ENCODE measurements around the gene BFSP1.

- TF ChIP-seq POLR2AphosphoS5 (IDR thresholded peaks at IDR 0.05; ENCODE audit: borderline replicate concordance, low read depth, low read length) (no peak), EZH2 (IDR thresholded peaks at IDR 0.05) (no peak), FOXP2 (optimal IDR thresholded peaks at IDR 0.05; ENCODE audit: control extremely low read depth, extremely low read length, insufficient read depth) (no peak)
Observed at GRCh38 chr20:17491488-17491887, 39.7 kb downstream of the BFSP1 start.
